HG03575 (cell line): ENCODE data around the gene CPOX.
A peak's percentile ranks its signal among the peaks of the same experiment; 100 is the strongest.

Experiments used
- ATAC-seq: cut with Tn5 transposase; IDR thresholded peaks from one replicate; pipeline ENCODE4 v1.9.1; 2021; ENCODE audit not compliant: unreplicated experiment, insufficient number of reproducible peaks, low FRiP score; ENCODE audit errors: extremely low read depth

CPOX gene

DNA sequence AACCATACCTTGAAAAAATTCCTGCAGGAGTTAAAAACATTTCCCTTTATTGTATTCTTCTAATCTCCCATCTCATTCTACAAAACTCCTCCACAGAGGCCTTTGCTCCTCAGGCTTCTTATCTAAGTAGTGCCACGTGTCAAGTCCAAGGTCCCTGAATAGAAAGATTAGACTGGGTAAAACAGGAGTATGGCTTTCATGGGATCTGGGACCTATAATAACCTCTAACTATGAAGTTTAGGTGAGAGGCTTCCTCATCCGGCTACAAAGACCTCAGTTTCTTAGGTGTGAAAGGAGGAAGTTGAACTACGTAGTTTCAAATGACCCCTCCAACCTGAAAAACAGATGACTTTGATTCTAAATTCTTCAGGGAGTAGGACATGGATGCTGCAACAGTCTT lies 41.7 kb downstream of the CPOX start:
- no peak for ATAC-seq

DNA sequence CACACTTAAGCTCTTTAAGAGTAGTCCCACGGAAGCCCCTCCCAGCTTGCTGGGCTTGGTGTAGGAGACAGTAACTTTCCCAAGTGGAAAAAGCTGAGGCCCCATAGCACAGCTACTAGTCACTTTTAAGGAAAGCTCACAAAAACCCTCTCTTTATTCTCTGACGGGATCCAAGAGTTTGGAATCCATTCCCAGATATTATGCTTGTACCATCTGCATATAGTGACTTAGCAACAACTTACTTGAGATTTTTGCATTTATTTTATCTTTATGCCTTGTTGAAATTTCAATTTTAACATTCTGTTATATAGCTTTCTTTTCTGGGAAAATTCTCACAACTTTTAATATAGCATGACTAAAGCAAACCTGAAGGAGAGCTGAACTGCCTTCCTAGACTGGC lies 42.2 kb downstream of the CPOX start:
- no peak for ATAC-seq

DNA sequence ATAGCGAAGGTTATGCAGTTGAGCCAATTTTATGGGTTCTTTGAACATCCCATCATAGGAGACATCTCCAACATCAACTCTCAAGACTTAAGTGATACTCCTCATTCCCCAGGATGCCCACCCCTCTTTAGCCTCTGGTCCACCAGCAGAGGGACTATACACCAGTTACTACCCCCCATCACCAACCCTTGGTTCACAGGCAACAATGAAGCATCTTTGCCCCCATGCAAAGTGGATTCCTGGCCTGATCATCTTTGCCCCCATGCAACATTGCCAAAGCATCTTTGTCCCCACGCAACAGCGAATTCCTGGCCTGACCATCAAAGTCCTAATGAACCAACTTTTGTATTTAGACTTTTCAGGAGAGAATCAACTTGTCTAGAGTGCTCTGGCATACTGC lies 42.6 kb downstream of the CPOX start:
- ATAC-seq = no peak

GRCh38 chr3:98548544-98548943 lies 44.9 kb downstream of the CPOX start:
- no peak for ATAC-seq

GRCh38 chr3:98545940-98546339 lies 47.5 kb downstream of the CPOX start:
- no peak for ATAC-seq

- ATAC-seq = no peak
Observed at GRCh38 chr3:98542623-98543022, 50.8 kb downstream of the CPOX start.

DNA sequence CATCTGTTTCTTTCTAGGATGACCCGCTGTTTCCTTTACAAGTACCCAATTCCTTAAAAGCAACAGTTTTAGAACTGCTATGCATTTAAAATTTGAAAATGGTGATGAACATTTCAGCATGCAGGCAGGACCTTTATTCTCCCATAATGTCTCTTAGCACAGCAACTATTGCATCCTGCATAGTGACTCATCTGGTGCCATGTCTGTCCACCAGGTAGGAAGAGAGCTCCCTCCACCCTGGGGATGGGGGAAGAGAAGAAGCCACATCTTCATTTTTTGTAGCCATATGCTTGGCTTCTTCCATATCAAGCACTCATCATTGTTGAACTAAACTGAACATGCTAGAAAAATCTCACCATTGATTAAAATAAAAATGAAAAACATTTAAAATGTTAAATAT lies 51.7 kb downstream of the CPOX start:
- no peak for ATAC-seq

GRCh38 chr3:98540346-98540745 lies 53.1 kb downstream of the CPOX start:
- peak; percentile 25 for ATAC-seq

GRCh38 chr3:98536456-98537017 lies 56.9 kb downstream of the CPOX start:
- peak; percentile 66 for ATAC-seq

GRCh38 chr3:98534734-98535133 lies 58.7 kb downstream of the CPOX start:
- ATAC-seq = no peak

DNA sequence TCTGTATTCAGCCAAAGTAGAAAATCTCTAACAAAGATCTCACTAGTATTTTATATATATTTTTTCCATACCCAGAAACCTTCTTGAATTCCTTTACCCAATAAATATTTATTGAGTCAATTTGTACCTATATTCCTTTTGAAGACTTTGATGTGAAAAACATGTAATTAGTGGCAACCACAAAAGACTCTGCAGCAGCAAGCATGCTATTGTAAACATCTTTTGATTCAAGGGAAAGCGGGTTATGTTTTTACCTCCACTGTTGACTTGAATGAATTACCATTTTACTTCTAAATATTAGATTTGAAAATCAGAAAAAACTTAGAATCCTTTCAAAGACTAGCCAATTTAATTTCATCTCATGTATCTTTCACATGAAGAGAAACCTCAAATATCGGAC lies 59.2 kb downstream of the CPOX start:
- ATAC-seq = no peak

- no peak for ATAC-seq
Observed at GRCh38 chr3:98532709-98533571, 60.5 kb downstream of the CPOX start.

DNA sequence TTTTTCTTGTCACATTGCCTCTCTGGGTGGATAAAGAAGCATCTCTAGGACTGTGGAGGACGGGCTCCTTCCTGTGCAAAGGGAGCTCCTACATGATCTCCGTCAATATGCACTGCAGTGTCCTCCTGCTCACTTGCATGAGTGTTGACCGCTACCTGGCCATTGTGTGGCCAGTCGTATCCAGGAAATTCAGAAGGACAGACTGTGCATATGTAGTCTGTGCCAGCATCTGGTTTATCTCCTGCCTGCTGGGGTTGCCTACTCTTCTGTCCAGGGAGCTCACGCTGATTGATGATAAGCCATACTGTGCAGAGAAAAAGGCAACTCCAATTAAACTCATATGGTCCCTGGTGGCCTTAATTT lies 61.2 kb downstream of the CPOX start:
- no peak for ATAC-seq

GRCh38 chr3:98531622-98532274 lies 61.7 kb downstream of the CPOX start, which contains the start of gene GPR15:
GPR15 (plus strand) TSS chr3:98531978; CDS start chr3:98532034, 56 bp downstream.
- ATAC-seq = no peak

- ATAC-seq = no peak
Observed at GRCh38 chr3:98530676-98531075, 62.7 kb downstream of the CPOX start.

- ATAC-seq = no peak
Observed at GRCh38 chr3:98529856-98530459, 63.5 kb downstream of the CPOX start.
